ENCODE data around the gene GNB5. TPM values are rescaled to one million over a fixed set of nuclear protein-coding genes. Genes with fewer than 3 reads are reported as not detected.
"Not testable (repeated sequence)": the region's sequence is repeated elsewhere in the genome, so short reads cannot be mapped to it uniquely, and the experiment has no call there.

Gene GNB5
- total RNA-seq: 10 to 100 TPM; 27.9 to 39.5 TPM

- Mint-ChIP-seq H3K27me3 (no peaks in the 10 kb centered on the region), H3K4me3 (no peak within 1 kb of the TSS), H3K9me3 (ENCODE audit: low read depth) (no peaks in the 10 kb centered on the region), H3K36me3 (no peaks in the 10 kb centered on the region), H3K4me1 (no peaks in the 10 kb centered on the region), H3K27ac (no peak within 1 kb of the TSS)
- ATAC-seq: no peak
- DNase-seq: no peak
- CTCF ChIA-PET: interaction anchor here (0.6 to 6.2 kb wide), 4 partner anchors 17 to 47 kb away, joined by 3 to 27 read pairs (median 4); no protein-coding TSS in a partner anchor
Measured at GRCh38 chr15:52191207-52191606, at the start of gene GNB5. Gene GNB5, minus strand, starts transcription at chr15:52191392. Its CDS starts 6,716 bp downstream, at chr15:52184676.

GRCh38 chr15:52240166-52240565 is 49.0 kb upstream of the GNB5 start:
- Mint-ChIP-seq H3K4me3 (no peak overlapping the region), H3K36me3 (no peaks in the 10 kb centered on the region), H3K27ac (no peak overlapping the region), H3K9me3 (ENCODE audit: low read depth) (no peaks in the 10 kb centered on the region), H3K4me1 (peaks cover 11% of the 10 kb centered on the region), H3K27me3 (no peaks in the 10 kb centered on the region)
- DNase-seq (no peak), ATAC-seq (no peak)
- CTCF ChIA-PET: interaction anchor here (1.8 to 2.8 kb wide), 2 partner anchors 13 to 16 kb away, joined by 9 to 13 read pairs; no protein-coding TSS in a partner anchor

- H3K27ac Mint-ChIP-seq; H3K4me3 Mint-ChIP-seq; ATAC-seq; H3K9me3 Mint-ChIP-seq (ENCODE audit: low read depth); DNase-seq; H3K27me3 Mint-ChIP-seq; H3K36me3 Mint-ChIP-seq: not testable (repeated sequence)
- CTCF ChIA-PET: interaction anchor here (0.6 to 4.1 kb wide), 3 partner anchors 12 to 48 kb away, joined by 3 to 23 read pairs (median 13); no protein-coding TSS in a partner anchor
- H3K4me1 Mint-ChIP-seq: peaks cover 17% of the 10 kb centered on the region
Measured at GRCh38 chr15:52238989-52239525, 47.9 kb upstream of the GNB5 start.

GRCh38 chr15:52238149-52238548 is 47.0 kb upstream of the GNB5 start:
- Mint-ChIP-seq H3K36me3 (no peaks in the 10 kb centered on the region), H3K4me1 (peaks cover 17% of the 10 kb centered on the region), H3K27me3 (no peaks in the 10 kb centered on the region), H3K9me3 (ENCODE audit: low read depth) (no peaks in the 10 kb centered on the region), H3K27ac (no peak overlapping the region), H3K4me3 (no peak overlapping the region)
- ATAC-seq: no peak
- CTCF ChIA-PET: interaction anchor here (4.1 kb wide), 1 partner anchor 11 kb away, joined by 23 read pairs; no protein-coding TSS in a partner anchor
- DNase-seq: no peak

- Mint-ChIP-seq H3K27me3 (no peaks in the 10 kb centered on the region), H3K4me3 (no peak overlapping the region), H3K9me3 (ENCODE audit: low read depth) (no peaks in the 10 kb centered on the region), H3K36me3 (no peaks in the 10 kb centered on the region), H3K27ac (no peak overlapping the region), H3K4me1 (peaks cover 12% of the 10 kb centered on the region)
- no peak for DNase-seq
- CTCF ChIA-PET: interaction anchor here (0.8 to 4.1 kb wide), 3 partner anchors 9 to 159 kb away, joined by 3 to 23 read pairs (median 5); no protein-coding TSS in a partner anchor
- ATAC-seq: no peak
Measured at GRCh38 chr15:52236013-52236412, 44.8 kb upstream of the GNB5 start.

GRCh38 chr15:52234596-52235541 is 43.7 kb upstream of the GNB5 start:
- DNase-seq (no peak), ATAC-seq (no peak)
- no peaks in the 10 kb centered on the region for H3K9me3 Mint-ChIP-seq (ENCODE audit: low read depth)
- CTCF ChIA-PET: interaction anchor here (0.8 to 4.1 kb wide), 3 partner anchors 8 to 158 kb away, joined by 3 to 23 read pairs (median 5); no protein-coding TSS in a partner anchor
- H3K36me3 Mint-ChIP-seq: no peaks in the 10 kb centered on the region
- no peak overlapping the region for H3K4me3 Mint-ChIP-seq
- no peak overlapping the region for H3K27ac Mint-ChIP-seq
- no peaks in the 10 kb centered on the region for H3K27me3 Mint-ChIP-seq
- H3K4me1 Mint-ChIP-seq: peaks cover 10% of the 10 kb centered on the region

- Mint-ChIP-seq H3K36me3 (no peaks in the 10 kb centered on the region), H3K9me3 (ENCODE audit: low read depth) (no peaks in the 10 kb centered on the region), H3K4me1 (peaks cover 10% of the 10 kb centered on the region), H3K27me3 (no peaks in the 10 kb centered on the region), H3K4me3 (no peak overlapping the region), H3K27ac (no peak overlapping the region)
- no peak for ATAC-seq
- CTCF ChIA-PET: interaction anchor here (1.0 to 1.6 kb wide), 2 partner anchors 13 to 21 kb away, joined by 3 read pairs; no protein-coding TSS in a partner anchor
- no peak for DNase-seq
Measured at GRCh38 chr15:52233405-52233804, 42.2 kb upstream of the GNB5 start.

GRCh38 chr15:52232327-52232726 is 41.1 kb upstream of the GNB5 start:
- Mint-ChIP-seq H3K36me3 (peaks cover 1% of the 10 kb centered on the region), H3K27me3 (no peaks in the 10 kb centered on the region), H3K9me3 (ENCODE audit: low read depth) (no peaks in the 10 kb centered on the region), H3K4me3 (no peak overlapping the region), H3K27ac (no peak overlapping the region), H3K4me1 (peaks cover 14% of the 10 kb centered on the region)
- CTCF ChIA-PET: interaction anchor here (1.2 to 1.6 kb wide), 2 partner anchors 14 to 34 kb away, joined by 3 read pairs; no protein-coding TSS in a partner anchor
- no peak for ATAC-seq
- DNase-seq: no peak

- H3K27me3 Mint-ChIP-seq: no peaks in the 10 kb centered on the region
- DNase-seq: no peak
- no peak overlapping the region for H3K4me3 Mint-ChIP-seq
- no peaks in the 10 kb centered on the region for H3K9me3 Mint-ChIP-seq (ENCODE audit: low read depth)
- CTCF ChIA-PET: interaction anchor here (0.6 to 1.7 kb wide), 5 partner anchors 13 to 580 kb away, joined by 3 to 4 read pairs (median 3); no protein-coding TSS in a partner anchor
- no peak overlapping the region for H3K27ac Mint-ChIP-seq
- ATAC-seq: no peak
- H3K36me3 Mint-ChIP-seq: peaks cover 1% of the 10 kb centered on the region
- H3K4me1 Mint-ChIP-seq: peaks cover 9% of the 10 kb centered on the region
Measured at GRCh38 chr15:52230073-52230472, 38.9 kb upstream of the GNB5 start.

- Mint-ChIP-seq H3K36me3 (peaks cover 1% of the 10 kb centered on the region), H3K4me1 (peaks cover 9% of the 10 kb centered on the region), H3K27me3 (no peaks in the 10 kb centered on the region), H3K9me3 (ENCODE audit: low read depth) (no peaks in the 10 kb centered on the region), H3K27ac (no peak overlapping the region), H3K4me3 (no peak overlapping the region)
- CTCF ChIA-PET: interaction anchor here (1.0 to 9.9 kb wide), 8 partner anchors 12 to 90 kb away, joined by 3 to 69 read pairs (median 11); no protein-coding TSS in a partner anchor
- ATAC-seq (no peak), DNase-seq (no peak)
Measured at GRCh38 chr15:52228921-52229320, 37.7 kb upstream of the GNB5 start.

- H3K27me3 Mint-ChIP-seq: no peaks in the 10 kb centered on the region
- DNase-seq: peak; percentile 90
- H3K27ac Mint-ChIP-seq: peak overlapping the region; percentile 40
- ATAC-seq: peak; percentile 98
- H3K9me3 Mint-ChIP-seq (ENCODE audit: low read depth): no peaks in the 10 kb centered on the region
- CTCF ChIA-PET: interaction anchor here (0.7 to 9.9 kb wide), 42 partner anchors 10 to 360 kb away, joined by 3 to 69 read pairs (median 4); partner anchors contain the start of genes GNB5 and LEO1
- H3K4me3 Mint-ChIP-seq: no peak overlapping the region
- H3K4me1 Mint-ChIP-seq: peaks cover 19% of the 10 kb centered on the region
- peaks cover 6% of the 10 kb centered on the region for H3K36me3 Mint-ChIP-seq
Measured at GRCh38 chr15:52227456-52227855, 36.3 kb upstream of the GNB5 start.

GRCh38 chr15:52225230-52225629 is 34.0 kb upstream of the GNB5 start:
- DNase-seq (no peak), ATAC-seq (no peak)
- Mint-ChIP-seq H3K4me1 (peaks cover 35% of the 10 kb centered on the region), H3K27ac (no peak overlapping the region), H3K36me3 (peaks cover 10% of the 10 kb centered on the region), H3K9me3 (ENCODE audit: low read depth) (no peaks in the 10 kb centered on the region), H3K4me3 (no peak overlapping the region), H3K27me3 (no peaks in the 10 kb centered on the region)
- CTCF ChIA-PET: interaction anchor here (0.6 to 9.9 kb wide), 7 partner anchors 8 to 434 kb away, joined by 3 to 69 read pairs (median 5); no protein-coding TSS in a partner anchor

- DNase-seq (peak; percentile 54), ATAC-seq (no peak)
- Mint-ChIP-seq H3K27me3 (no peaks in the 10 kb centered on the region), H3K27ac (no peak overlapping the region), H3K9me3 (ENCODE audit: low read depth) (no peaks in the 10 kb centered on the region), H3K4me3 (no peak overlapping the region), H3K36me3 (peaks cover 10% of the 10 kb centered on the region), H3K4me1 (peaks cover 42% of the 10 kb centered on the region)
- CTCF ChIA-PET: interaction anchor here (0.8 to 9.9 kb wide), 4 partner anchors 10 to 85 kb away, joined by 3 to 69 read pairs (median 4); no protein-coding TSS in a partner anchor
Measured at GRCh38 chr15:52224211-52224610, 33.0 kb upstream of the GNB5 start.

Measured in activated CD8-positive, alpha-beta memory T cell treated with anti-CD3 and anti-CD28 coated beads, Interleukin-2, amount 10 ng/mL, durations not matched to agents 7 days and 5 days (primary cell).